Epithelial cell of proximal tubule (primary cell): ENCODE measurements around the gene LCOR. TPM values are rescaled to one million over a fixed set of nuclear protein-coding genes. Genes with fewer than 3 reads are reported as not detected.

Source experiments
- DNase-seq: peaks from one replicate; pipeline ENCODE4 v3.0.0-alpha.2; 2011; ENCODE audit warnings: low read depth
- H3K4me3 ChIP-seq: 2 replicates; pipeline ENCODE4 v1.5.1; 2011; ENCODE audit warnings: low read depth, mild to moderate bottlenecking, low read length
- total RNA-seq: library from RNA; depleted of rRNA; stranded (reverse); fragments of >200 nt; gene quantifications from 2 replicates; pipeline ENCODE4 v1.2.3, GENCODE V29; 2015
- TF ChIP-seq, protein P1 (sequence below): conservative IDR thresholded peaks from 2 replicates; pipeline ENCODE4 v1.5.1; 2012; ENCODE audit warnings: low read depth, mild to moderate bottlenecking, low read length

The LCOR gene
- total RNA-seq, 1 donor from 2014 or later = 17.2 TPM

DNA sequence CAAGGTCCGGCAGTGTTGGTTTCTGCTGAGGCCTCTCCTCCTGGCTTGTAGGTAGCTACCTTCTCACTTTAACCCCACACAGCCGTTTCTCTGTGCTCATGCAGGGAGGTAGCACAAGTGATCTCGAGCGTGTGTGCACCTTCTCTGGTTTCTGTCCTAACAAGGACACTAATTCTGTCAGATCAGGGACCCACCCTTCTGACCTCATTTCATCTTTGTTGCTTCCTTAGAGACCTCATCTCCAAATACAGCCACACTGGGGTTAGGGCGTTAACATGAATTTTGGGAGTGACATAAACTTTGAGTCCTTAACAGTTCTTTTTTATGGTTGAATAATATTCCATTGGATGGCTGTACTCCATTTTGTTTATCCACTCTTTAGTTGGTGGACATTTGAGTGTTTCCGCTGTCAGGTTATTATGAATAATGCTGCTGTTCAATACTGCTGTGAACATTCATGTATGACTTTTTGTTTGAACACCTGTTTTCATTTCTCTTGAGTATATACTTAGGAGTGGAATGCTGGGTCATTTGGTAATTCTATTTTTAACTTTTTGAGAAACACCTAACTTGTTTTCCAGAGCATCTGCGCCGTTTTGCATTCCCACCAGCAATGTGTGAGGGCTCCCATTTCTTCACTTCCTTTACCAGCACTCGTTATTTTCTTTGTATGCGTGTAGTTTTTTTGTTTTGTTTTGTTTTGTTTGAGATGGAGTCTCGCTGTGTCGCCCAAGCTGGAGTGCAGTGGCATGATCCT, 57.5 kb downstream of the LCOR start:
- TF ChIP-seq, protein P1, sequence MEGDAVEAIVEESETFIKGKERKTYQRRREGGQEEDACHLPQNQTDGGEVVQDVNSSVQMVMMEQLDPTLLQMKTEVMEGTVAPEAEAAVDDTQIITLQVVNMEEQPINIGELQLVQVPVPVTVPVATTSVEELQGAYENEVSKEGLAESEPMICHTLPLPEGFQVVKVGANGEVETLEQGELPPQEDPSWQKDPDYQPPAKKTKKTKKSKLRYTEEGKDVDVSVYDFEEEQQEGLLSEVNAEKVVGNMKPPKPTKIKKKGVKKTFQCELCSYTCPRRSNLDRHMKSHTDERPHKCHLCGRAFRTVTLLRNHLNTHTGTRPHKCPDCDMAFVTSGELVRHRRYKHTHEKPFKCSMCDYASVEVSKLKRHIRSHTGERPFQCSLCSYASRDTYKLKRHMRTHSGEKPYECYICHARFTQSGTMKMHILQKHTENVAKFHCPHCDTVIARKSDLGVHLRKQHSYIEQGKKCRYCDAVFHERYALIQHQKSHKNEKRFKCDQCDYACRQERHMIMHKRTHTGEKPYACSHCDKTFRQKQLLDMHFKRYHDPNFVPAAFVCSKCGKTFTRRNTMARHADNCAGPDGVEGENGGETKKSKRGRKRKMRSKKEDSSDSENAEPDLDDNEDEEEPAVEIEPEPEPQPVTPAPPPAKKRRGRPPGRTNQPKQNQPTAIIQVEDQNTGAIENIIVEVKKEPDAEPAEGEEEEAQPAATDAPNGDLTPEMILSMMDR = no peak
- no peak for DNase-seq
- no peak overlapping the region for H3K4me3 ChIP-seq

DNA sequence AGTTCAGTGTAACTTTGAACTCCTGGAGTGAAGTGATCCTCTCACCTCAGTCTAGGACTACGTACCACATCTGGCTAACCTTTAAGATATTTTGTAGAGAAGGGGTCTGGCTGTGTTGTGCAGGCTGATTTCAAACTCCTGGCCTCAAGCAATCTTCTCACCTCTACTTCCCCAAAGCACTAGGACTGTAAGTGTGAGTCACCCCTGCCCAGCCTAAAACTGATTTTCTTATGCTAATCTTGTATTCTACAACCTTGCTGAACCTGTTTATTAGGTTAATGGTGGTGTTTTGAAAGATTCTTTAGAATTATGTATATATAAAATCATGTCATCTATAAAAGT, 58.0 kb downstream of the LCOR start:
- no peak for DNase-seq
- no peak overlapping the region for H3K4me3 ChIP-seq
- TF ChIP-seq, protein P1 = no peak

DNA sequence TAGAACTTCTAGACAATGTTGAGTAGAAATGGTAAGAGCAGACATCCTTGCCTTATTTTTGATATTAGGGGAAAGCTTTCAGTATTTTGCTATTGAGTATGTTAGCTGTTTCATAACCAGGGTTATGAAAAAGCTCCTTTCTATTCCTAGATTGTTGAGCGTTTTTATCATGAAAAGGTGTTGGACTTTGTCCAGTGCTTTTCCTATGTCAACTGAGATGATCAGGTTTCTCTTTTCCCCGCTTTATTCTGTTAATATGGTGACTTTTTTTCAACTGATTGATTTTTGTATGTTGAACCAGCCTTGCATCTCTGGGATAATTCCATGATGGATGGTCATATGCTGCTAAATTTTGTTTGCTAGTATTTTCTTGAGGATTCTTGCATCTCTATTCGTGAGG, 58.5 kb downstream of the LCOR start:
- TF ChIP-seq, protein P1 = no peak
- DNase-seq = no peak
- no peak overlapping the region for H3K4me3 ChIP-seq

DNA sequence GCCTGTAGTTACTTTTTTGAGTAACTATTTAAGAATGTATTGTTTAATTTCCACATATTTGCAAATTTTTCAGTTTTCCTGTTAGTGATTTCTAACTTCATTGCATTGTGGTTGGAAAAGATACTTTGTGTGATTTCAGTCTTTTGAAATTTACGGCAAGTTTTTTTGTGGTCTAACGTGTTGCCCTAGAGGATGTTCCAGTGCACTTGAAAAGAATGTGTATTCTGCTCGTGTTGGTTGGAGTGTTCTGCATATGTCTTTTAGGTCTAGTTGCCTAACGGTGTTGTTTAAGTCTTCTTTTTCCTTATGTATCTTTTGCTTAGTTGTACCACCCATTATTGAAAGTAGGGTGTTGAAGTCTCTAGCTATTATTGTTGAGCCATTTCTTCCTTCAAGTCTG, 59.7 kb downstream of the LCOR start:
- DNase-seq = no peak
- TF ChIP-seq, protein P1 = no peak
- no peak overlapping the region for H3K4me3 ChIP-seq

DNA sequence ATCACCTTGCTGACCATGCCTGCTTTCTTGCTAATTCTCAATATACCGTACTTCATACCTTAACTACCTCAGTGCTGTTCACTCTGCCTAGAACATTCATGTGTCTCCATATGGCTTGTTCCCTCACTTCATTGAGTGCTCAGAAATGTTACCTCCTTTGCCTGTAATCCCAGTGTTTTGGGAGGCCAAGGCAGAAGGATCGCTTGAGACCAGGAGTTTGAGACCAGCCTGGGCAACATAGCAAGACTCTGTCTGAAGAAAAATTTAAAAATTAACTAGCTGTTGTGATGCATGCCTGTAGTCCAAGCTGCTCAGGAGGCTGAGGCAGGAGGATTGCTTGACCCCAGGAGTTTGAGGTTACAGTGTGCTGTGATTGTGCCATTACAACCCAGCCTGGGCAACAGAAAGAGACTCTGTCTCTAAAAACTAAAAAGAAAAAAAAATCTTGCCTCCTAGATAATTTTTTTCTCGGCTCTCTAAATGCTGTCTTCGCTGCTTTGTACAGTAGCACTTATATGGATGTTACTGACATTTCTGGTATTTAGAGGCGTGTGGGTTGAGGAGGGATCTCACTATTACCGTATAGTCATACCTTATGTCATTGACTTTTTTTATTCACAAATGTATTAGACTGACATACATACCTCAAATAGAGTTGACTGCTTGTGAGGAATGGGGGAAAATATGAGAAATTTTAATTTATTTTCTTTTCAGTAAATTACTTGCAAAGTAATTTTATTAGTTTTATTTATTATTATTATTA, 63.7 kb downstream of the LCOR start:
- DNase-seq = no peak
- H3K4me3 ChIP-seq = no peak overlapping the region
- TF ChIP-seq, protein P1 = no peak

DNA sequence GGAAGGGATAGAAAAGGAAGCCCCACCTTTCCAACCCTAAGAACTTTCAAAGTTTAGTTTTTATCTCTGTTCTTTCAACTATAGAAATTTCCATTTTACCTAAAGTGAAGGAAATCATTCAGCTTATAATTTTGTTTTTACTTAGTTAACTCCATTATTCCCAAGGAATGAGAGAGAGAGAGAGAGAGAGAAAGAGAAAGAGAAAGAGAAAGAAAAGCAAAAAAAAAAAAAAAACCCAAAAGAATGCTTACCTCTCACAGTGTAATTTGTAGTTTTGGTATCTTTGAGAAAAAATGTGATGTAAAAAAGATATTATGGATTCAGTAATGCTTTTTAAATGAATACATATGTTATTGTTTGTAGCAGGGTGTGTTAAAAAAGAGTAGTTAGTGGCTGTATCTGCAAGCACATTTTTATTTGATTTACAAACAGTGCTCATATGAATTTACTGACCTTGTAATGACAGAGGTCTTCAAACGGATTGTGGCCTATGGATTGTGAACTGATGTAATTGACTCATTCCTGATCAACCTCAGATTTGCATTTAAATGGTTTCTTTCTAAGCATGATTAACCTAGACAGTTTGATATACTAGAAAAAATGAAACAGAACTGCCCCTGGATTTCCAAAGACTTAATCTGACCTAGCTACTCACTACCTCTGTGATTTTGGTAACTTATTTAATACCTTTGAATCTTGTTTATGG, 64.9 kb downstream of the LCOR start:
- no peak for DNase-seq
- TF ChIP-seq, protein P1 = no peak
- no peak overlapping the region for H3K4me3 ChIP-seq
